Cardiac fibroblast (primary cell): ENCODE measurements around the gene RBKS.
A peak's percentile ranks its signal among the peaks of the same experiment; 100 is the strongest.

ENCODE experiments used
- DNase-seq, 2 donors: peaks; one replicate each; pipeline versions ENCODE4 v3.0.0 to v3.0.0-alpha.2; 2010; ENCODE audit warnings: low read depth in 2 of 2
- H3K4me3 ChIP-seq, 2 donors: replicated peaks in 1 of 2; 1 replicate in 1 of 2; 2 replicates in 1 of 2; pipeline ENCODE4 v1.5.1; 2011; ENCODE audit warnings: low read depth in 2 of 2, low read length in 2 of 2, mild to moderate bottlenecking in 2 of 2, moderate library complexity in 1 of 2
- TF ChIP-seq, protein P1 (sequence below): IDR thresholded peaks from one replicate; pipeline ENCODE4 v1.5.1; 2011; ENCODE audit warnings: low read depth, mild to moderate bottlenecking, low read length, inconsistent platforms

The RBKS gene

DNA sequence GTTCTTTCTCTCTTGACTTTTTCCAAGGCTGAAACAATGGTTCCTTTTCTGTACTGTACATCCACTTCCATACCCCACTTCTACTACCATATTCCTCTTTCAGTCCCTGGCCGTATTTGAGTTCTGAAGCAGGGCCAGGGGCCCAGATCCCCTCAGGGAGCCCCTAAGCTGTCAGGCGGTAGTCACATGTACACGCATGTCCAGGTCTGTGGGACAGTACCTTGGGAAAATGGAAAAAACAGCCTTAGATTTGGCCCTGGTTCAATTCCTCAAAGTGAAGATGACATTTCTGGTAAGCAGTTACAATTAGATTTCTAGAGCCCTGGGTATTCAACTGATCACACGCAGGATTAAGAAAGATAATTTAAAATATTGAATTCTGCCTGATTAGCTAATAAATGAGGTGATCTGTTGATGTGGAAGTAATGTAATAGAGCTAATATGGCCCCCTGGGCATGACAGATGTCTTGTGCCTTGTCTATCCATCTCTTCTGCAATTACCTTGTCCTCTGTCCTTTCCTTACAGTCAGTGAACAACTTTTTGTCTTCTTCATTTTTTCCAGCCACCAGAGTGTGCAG is 74.2 kb downstream of the RBKS start:
- TF ChIP-seq, protein P1, sequence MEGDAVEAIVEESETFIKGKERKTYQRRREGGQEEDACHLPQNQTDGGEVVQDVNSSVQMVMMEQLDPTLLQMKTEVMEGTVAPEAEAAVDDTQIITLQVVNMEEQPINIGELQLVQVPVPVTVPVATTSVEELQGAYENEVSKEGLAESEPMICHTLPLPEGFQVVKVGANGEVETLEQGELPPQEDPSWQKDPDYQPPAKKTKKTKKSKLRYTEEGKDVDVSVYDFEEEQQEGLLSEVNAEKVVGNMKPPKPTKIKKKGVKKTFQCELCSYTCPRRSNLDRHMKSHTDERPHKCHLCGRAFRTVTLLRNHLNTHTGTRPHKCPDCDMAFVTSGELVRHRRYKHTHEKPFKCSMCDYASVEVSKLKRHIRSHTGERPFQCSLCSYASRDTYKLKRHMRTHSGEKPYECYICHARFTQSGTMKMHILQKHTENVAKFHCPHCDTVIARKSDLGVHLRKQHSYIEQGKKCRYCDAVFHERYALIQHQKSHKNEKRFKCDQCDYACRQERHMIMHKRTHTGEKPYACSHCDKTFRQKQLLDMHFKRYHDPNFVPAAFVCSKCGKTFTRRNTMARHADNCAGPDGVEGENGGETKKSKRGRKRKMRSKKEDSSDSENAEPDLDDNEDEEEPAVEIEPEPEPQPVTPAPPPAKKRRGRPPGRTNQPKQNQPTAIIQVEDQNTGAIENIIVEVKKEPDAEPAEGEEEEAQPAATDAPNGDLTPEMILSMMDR = no peak
- H3K4me3 ChIP-seq = no peak overlapping the region
- DNase-seq = no peak

DNA sequence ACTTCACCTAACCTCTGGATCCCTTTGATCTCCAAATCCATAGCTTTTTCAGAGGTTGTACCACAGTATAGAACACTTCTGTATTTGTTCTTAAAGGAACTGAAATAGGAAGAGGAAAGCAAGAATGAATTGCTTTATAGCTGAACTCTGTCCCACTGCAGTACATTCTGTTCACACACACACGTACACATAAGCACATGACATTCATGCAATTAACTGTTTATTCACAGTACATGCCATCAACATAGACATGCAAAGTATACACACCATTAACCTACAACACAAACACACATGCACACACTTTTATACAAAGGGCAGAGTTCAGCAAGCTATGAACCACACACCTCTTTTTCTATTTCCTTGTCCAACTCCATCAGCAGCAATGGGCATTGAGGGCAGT is 75.4 kb downstream of the RBKS start:
- no peak for DNase-seq
- no peak overlapping the region for H3K4me3 ChIP-seq
- TF ChIP-seq, protein P1 = no peak

DNA sequence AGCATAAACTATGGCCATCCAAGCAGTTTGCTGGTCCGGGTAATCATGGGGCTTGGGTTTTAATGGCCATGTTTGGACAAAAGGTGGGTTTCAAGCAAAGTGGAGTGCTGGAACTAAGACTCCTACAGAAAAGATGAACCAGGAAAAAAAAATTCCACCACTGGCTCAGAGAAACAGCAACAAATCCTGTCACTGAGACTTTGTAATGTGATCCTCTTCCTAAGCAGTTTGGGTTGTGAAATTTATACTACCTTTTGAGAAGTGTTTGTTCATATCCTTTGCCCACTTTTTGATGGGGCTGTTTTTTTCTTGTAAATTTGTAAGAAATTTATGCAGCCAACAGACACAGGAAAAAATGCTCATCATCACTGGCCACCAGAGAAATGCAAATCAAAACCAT is 78.4 kb downstream of the RBKS start:
- TF ChIP-seq, protein P1 = no peak
- DNase-seq = no peak
- H3K4me3 ChIP-seq = no peak overlapping the region

DNA sequence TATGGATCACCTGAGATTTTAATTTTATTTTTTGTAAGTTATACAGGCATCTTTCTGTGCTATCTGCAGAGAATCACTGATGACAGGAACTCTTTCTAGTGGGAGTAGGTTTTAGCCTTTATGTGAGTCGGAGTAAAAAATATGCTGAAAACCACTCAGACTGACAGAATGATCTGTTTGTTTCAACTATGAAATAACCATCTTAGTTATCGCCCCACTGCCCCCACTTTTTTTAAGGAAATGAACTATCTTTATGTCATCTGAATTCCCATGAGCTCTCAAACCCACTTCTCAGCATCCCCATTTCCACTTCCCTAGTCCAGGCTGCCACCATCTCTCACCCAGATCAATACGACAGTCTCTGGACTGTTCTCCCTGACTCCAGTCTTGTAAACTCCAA is 79.7 kb downstream of the RBKS start:
- DNase-seq = no peak
- TF ChIP-seq, protein P1 = no peak
- H3K4me3 ChIP-seq = no peak overlapping the region

DNA sequence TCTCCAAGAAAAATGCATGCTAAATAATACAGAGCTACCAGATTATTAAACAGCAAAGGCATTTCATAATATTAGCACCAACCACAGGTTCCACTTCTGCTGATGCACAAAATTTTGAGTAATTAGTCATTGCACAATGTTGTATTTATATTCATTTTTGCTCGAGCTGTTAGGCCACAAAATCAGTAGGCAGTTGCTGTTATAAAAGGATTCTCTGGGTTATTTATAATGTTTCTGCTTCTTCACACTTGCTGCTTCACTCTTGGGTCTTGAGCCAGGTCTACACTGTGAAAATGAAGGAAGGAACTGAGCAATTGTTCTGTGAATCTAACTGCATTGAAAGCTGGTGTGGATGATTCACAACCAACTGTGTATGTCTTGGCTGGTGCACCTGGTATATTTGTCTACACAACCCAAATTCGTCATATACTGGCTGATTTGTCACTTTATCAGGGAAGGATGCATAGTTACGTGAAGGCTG is 80.4 kb downstream of the RBKS start:
- TF ChIP-seq, protein P1 = no peak
- DNase-seq = peak; percentile 54 to 95
- no peak overlapping the region for H3K4me3 ChIP-seq

DNA sequence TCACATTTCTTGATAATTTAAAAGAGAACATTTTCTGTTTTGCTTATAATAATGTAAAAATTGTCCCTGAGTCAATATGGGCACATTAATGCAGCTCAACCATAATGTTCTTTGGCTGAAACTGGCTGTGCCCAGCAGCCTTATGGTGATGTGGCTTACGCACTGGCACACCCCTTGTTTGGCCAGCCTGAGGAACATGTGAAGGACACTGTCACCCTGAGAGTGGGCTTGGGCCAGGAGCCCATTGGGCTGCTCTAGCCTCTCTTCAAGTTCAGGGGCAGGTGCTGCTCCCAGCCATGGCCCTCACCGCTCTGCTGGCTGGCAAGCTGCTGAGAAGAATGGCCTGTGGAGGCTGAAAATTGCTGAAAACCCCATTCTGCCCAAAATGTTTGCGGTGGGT is 81.2 kb downstream of the RBKS start:
- H3K4me3 ChIP-seq = no peak overlapping the region

DNA sequence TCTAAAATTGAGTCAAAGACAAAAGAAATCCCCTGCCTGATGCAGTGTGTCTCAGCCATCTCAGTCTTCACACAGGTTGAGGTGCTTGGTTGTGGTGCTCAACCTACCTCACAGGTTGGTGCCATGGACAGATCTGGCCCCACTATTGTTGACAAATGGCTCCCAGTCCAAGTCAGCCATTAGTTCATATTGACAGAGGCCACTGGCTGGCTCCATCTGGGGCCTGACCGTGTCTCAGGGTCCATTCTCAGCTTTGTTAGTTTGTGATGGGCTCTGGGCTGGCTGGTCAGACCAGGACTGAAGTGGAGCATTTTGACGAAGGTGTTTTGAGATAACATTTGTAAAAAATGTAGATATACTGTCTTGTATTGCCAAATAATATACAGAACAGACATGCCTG is 81.8 kb downstream of the RBKS start:
- H3K4me3 ChIP-seq = no peak overlapping the region
- DNase-seq = no peak
- TF ChIP-seq, protein P1 = no peak

More for the DNA sequence above, 81.2 kb downstream of the RBKS start:
- no peak for DNase-seq
- TF ChIP-seq, protein P1 = no peak
